Measurements from ENCODE around the gene NRDE2.
A peak's percentile ranks its signal among the peaks of the same experiment; 100 is the strongest.
"Not testable (repeated sequence)": the region's sequence is repeated elsewhere in the genome, so short reads cannot be mapped to it uniquely, and the experiment has no call there.

The NRDE2 gene

DNA sequence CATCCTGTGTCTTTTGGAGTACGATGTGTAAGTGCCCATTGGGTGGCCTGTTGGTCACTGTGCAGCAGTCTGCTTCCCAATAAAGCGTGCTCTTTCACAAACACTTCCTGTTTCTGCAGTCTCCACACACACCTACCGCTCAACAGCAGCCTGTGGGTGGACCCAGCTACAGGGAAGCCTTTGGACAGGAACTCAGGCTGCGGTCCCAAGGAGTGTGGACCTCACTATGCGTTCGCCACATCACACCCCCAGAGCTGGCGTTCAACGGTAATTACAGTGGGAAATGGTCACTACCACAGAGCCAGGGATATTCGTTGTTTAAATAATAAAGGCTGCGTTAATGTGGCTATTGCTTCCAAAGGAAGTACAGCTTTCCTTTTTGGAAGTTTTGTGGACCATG is 59.2 kb downstream of the NRDE2 start:
- no peak for DNase-seq (ENCODE audit: low read depth)

DNA sequence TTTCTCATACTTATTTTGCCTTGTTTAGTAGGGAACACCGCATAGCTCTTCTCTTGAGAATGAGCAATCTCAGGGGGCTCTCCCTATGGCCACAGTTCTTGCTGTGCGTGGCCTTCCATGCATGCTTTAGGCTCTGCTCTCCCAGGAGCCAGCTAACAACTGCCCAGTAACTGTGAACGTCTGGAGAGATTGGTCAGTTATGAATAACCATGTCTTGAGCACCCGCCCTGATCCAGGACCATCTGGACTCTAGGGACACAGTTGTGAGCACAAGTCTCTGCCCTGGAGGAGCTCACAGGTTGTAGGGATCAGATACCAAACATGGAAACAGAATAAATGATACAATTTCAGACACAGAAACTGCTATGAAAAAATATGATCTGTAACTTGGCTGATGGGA is 63.3 kb downstream of the NRDE2 start:
- DNase-seq (ENCODE audit: low read depth) = no peak

DNA sequence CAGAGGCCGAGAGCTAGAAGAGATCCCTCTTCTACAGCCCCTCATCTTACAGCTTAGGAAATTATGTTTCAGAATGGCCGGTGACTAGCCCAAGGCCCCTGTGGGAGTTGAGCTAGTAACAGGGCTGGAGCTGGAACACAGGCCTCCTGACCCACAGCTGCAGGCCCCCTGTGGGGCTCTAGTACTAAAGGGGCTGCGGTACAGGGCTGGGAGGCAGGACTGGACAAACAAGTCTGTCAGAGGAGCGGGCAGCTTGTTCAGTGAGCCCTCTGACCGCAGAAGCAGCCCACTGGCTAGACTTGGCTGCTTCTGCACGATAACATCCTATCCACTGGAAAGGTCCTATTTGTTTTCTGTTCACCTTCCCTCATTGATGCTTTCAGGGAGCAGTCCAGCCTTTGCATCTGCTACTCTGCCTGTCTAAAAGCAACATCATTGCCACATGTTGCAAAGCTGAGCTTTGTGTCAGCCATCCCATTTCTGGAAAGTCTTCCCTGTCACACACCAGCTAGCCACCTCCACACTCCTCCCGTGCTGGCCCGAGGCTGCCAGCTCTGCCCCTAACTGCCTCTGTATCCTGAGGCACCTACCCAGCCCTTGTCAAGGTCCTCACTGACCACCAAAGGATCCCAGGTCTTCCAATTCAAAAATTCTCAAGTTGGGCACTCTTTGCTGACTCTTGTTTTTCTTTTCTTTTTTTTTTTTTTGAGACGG is 65.1 kb downstream of the NRDE2 start:
- no peak for DNase-seq (ENCODE audit: low read depth)

DNA sequence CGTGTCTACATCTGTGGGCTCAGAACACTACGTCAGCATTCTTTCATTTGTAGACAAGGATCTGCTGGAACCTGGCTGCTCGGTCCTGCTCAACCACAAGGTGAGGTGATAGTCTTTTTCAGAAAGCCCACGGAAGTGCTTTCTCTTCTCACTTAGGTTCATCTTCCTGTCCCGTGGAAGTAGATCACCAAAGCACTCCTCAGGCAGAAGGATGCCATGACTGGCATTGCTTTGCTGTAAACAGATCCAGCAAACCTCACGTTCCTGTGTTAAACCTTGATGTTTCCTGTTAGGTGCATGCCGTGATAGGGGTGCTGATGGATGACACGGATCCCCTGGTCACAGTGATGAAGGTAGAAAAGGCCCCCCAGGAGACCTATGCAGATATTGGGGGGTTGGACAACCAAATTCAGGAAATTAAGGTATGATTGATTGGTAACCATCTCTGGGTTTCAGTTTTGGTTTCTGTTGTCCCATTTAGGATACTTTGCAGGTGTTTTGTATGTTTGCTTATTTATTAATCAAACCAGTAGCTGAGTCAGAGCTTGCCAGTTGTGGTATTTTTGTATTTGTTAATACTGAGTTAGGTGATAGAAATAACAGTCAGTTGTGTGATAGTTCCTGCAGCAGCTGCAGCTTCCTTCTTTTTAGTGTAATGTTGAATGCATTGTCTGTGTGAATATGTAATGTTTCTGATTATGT is 67.8 kb downstream of the NRDE2 start:
- no peak for DNase-seq (ENCODE audit: low read depth)

DNA sequence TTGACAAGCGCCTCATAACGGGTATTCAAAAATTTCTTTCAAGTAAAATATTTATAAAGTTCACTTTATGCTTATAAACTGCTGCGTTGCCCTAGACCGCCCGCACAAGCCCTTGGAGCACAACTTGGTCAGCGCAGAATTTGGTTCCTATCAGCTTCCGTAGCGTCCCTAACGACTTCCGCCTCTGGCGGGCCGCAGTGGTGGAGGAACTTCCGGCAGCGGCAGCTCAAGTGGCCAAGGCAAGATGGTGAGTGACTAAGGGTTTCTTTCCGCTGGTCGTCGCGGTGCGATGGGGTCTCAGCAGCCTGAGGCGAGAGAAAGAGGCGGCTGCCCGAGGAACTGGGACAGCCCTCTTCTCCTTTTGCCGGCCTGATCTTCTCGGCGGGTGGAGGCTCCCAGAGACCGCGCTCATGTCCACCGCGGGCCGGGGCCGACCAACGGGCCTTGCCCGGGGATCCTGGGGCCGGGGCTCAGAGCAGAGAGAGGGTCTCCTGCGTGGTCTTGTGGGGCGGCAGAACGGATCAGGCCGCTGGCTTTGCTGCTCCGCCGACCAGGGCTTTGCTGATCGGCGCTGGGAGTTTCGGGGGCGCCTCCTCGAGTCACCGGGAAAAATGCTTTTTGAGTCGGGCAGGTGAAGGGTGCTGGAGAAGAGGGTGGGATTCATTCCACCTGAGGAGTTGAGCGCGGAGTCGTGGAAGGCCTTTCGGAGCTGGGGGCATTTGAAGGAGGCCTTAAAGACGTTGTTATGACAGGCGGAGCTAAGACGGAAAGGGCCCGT is 75.2 kb downstream of the NRDE2 start, which contains the start of gene PSMC1:
PSMC1 (plus strand) TSS at position 200 of the 778 bp plus-strand sequence; CDS start at position 245, 45 bp downstream.
- DNase-seq (ENCODE audit: low read depth) = peak; percentile 70

DNA sequence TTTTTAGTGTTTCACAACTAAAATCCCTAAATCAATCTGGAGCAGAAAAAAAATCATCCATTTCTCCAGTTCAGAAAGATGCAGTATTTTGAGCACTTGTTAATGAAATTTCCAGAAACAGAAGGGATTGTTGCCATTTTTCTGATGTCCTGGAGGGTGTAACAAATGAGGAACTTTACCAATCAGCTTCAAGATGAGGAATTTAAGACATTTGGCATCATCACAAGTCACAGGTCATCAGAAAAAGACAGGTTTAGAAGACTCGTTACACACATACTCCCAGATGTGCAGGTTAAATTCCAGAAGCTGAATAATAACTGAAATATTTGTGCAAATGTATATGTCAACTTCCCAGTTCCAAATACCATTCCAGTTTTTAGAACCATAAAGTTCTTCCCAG is 75.9 kb downstream of the NRDE2 start:
- no peak for DNase-seq (ENCODE audit: low read depth)

DNA sequence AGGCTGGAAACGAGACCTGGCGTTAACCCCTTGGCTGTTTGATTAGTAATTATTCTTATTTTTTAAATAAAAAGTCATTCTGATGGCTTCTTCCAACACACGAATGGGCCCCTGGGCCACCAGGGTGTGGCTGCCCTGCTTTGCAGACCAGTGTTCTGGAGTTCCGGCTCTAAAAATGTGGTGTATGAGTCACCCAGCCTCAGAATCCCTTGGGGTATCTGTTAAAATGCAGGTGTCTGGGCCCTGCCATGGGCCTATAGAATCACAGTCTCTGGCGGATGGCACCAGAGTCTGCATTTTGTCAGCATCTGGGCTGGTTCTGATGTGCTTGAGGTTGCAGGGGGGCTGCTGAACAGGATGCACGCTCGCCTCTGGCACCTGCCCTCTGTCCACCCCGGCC is 77.9 kb downstream of the NRDE2 start:
- no peak for DNase-seq (ENCODE audit: low read depth)

DNA sequence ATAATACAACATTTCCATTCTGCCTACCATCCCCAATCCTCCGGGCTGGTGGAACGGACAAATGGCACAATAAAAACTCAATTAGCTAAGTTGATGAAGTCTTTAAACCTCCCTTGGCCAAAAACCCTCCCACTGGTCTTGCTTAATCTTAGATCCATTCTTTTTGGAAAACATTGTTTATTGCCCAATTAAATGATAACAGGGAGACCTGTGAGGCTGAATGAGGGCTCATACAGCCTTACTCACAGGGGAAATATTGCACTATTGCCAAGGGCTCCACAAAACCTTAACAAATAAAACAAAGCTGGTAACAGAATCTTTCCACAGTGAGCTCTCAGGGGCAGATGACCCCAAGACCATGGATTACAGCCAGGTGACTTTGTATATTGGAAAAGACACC is 83.1 kb downstream of the NRDE2 start:
- DNase-seq (ENCODE audit: low read depth) = no peak

DNA sequence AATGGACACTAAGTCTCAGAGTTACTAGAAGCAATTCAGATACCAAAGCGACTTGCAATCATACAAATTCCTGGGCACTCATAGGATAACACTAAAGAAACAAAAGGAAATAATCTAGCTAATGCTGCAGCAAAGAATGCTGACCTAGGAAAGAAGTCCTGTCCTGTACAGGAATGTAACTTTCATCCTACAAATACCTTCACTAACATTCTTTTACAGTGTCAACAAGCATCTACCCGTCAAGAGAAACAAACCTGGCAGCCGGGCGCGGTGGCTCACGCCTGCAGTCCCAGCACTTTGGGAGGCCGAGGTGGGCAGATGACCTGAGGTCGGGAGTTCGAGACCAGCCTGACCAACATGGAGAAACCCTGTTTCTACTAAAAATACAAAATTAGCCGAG is 84.3 kb downstream of the NRDE2 start:
- DNase-seq (ENCODE audit: low read depth) = not testable (repeated sequence)

DNA sequence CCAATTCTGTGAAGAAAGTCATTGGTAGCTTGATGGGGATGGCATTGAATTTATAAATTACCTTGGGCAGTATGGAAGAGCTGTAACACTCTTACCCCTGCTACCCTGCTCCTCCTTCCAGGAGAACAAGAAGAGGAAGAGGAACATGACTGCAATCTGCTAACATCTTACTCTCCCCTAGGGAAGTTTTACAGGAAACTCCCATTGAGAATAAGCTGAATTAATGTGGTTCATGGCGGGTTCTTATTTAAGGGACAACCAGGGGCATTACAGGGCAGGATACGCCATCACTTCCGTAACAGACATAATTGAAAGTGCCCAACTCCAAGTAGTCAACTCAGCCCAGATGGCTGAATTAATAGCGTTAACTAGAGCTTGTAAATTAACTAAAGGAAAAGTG is 84.8 kb downstream of the NRDE2 start:
- no peak for DNase-seq (ENCODE audit: low read depth)

DNA sequence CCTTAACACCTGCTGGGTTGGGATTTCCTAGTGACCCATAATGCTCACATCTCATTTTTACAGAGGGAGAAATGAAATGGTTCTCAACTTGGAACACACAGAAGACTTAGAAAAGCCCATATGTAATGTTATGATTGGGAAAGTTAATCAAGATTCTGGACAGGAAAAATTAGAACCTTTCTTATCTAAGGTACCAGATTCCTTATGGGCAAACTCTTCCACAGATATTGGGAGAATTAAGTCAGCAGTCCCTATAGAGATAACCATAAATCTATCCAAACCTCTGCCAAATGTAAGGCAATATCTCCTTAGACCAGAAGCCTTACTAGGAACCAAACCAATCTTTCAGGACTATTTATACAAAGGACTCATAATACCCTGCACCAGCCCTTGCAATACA is 89.3 kb downstream of the NRDE2 start:
- no peak for DNase-seq (ENCODE audit: low read depth)

DNA sequence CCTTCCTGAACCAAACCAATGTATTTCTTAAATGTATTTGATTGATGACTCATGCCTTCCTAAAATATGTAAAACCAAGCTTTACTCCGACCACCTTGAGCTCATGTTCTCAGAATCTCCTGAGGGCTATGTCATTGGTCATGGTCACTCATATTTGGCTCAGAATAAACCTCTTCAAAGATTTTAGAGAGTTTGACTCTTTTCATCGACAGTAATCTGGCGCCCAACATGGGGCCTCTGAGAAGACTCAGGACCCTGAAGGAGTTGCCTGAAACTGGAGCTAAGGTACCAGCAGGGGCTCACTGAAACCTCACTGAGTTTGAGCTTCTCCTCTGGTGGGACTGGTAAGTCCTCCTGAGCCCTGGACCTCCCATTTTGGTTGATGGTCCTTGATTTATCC is 92.6 kb downstream of the NRDE2 start:
- no peak for DNase-seq (ENCODE audit: low read depth)

DNA sequence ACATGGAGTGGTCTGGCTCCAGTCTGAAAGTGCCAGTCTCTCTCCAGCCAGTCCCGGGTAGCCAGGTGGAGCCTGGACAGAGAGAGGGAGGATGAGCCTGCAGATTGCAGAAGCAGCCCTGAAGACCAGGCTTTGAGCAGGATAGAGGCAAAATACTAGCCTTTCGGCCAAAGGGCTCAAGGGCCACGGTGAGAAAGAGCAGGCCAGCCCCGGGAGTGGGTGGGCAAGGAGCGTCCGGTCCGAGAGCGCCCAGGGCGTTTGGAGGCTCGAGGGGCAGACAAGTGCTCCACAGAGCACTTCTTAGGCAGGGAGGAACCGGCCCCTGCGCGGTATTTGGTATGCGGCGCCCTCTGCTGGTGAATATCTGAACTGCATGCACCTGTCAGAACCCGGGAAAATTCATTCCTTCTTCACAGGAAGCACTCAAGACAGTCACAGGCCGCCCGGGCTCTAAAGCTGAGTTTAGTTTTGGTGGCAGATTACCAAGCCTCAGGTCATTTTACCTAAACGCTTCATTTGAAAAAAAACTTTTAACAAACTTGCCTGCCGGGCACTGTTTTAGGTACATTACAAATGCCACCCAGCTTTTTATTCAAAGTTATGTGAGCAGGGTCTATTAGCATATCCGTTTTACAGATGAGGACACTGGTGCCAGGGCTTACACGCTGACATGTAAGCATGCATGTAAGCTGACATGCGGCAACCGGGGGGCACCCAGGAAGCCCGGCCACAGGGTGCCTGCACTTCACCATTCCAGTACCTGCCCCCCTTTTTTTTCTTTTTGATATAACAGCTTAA is 96.4 kb downstream of the NRDE2 start:
- peak; percentile 54 for DNase-seq (ENCODE audit: low read depth)

DNA sequence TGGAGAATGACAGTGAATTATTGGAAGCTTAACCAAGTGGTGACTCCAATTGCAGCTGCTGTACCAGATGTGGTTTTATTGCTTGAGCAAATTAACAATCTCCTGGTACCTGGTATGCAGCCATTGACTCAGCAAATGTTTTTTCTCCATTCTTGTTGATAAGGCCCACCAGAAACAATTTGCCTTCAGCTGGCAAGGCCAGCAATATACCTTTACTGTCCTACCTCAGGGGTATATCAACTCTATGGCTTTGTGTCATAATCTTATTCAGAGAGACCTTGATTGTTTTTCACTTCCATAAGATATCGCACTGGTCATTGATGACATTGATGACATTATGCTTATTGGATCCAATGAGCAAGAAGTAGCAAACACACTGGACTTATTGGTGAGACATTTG is 101.8 kb downstream of the NRDE2 start:
- DNase-seq (ENCODE audit: low read depth) = not testable (repeated sequence)

DNA sequence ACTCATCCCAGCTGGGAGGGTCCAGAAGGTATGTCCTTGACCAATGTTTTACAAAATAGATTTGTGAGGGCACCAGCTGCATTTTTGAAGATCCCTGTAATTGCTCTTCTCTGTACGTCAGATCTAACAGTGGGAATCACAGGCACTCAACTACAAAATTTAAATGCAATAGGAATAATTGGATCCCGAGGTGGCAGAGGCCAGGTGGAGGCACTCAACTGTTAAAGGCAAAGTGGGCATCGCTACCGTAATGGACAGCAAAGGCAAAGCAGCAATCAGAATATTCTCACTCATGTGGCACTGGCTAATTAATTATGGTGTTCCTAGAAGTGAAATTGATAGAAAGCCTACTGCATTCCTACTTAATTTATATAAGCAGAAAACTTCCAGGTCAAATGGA is 103.3 kb downstream of the NRDE2 start:
- no peak for DNase-seq (ENCODE audit: low read depth)
